ENCODE measurements around the gene PTCRA. TPM values are rescaled to one million over a fixed set of nuclear protein-coding genes. Genes with fewer than 3 reads are reported as not detected.

PTCRA gene
- polyA plus RNA-seq, 3 donors = 0.27 to 0.83 (median 0.55) TPM

DNA sequence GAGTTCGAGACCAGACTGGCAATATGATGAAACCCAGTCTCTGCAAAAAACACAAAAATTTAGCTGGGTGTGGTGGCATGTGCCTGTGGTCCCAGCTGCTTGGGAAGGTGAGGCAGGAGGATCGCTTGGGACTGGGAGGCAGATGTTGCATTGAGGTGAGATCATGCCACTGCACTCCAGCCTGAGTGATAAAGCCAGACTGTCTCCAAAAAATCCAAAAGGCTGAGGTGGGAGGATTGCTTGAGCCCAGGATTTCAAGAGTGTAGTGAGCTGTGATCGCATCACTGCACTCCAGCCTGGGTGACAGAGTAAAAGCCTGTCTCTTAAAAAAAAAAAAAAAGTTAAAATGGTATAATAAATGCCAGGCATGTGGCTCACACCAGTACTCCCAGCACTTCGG lies 1.3 kb upstream of the PTCRA start:
- no peaks in the 10 kb centered on the region for H4K20me1 ChIP-seq (ENCODE audit: insufficient read depth, low read length)
- H3K27ac Mint-ChIP-seq = no peak overlapping the region
- H3K9me3 Mint-ChIP-seq = peaks cover 0 to 7% (median 0%) of the 10 kb centered on the region in 7 donors

DNA sequence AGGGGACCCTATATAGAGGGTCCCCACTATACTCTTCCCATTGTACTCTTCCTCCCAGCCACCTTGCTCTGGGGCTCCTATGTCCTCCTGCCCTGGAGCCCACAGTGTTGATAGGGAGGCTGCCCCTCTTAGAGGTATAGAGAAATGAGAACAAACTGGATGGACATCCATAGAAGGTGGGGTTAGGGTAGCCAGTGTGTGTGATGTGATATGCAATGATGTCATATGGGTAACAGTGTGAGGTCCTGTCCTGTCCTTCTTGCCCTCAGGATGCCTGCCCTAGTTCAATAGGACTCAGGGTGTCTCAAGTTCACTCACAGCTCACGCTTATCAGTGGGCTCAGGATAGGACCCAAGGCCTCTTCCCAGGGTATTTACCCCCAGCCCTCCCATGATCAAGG lies 435 bp downstream of the PTCRA start:
- no peak overlapping the region for H3K4me3 Mint-ChIP-seq
- Histone ChIP-seq H3K36me3 (replicated peaks in 1 of 2; ENCODE audit: control insufficient read depth in 1 of 2, insufficient read depth in 2 of 2, low read length in 2 of 2) (no peaks in the 10 kb centered on the region), H3K9ac (ENCODE audit: insufficient read depth, low read length, poor library complexity, severe bottlenecking) (no peak overlapping the region), H3K9me3 (replicated peaks in 1 of 2; ENCODE audit: control insufficient read depth in 1 of 2, insufficient read depth in 1 of 2, low read length in 2 of 2) (no peaks in the 10 kb centered on the region), H3K4me2 (replicated peaks; ENCODE audit: extremely low read depth, low read length, poor library complexity, severe bottlenecking) (no peak overlapping the region), H3K4me1 (ENCODE audit: control insufficient read depth in 1 of 2, insufficient read depth in 2 of 2, low read length in 2 of 2) (peaks cover 6 to 7% of the 10 kb centered on the region in 2 donors), H3K27ac (ENCODE audit: low read depth in 1 of 2, low read length in 2 of 2) (no peak overlapping the region), H3K4me3 (replicated peaks in 1 of 3; ENCODE audit: low read depth in 2 of 3, low read length in 3 of 3) (no peak overlapping the region), H4K20me1 (ENCODE audit: insufficient read depth, low read length) (no peaks in the 10 kb centered on the region), H3K79me2 (ENCODE audit: insufficient read depth, low read length) (no peaks in the 10 kb centered on the region), H2AFZ (ENCODE audit: insufficient read depth, low read depth, low read length, poor library complexity, severe bottlenecking) (no peak overlapping the region), H3K27me3 (ENCODE audit: control insufficient read depth in 2 of 2, insufficient read depth in 2 of 2, low read length in 2 of 2) (peaks cover 0 to 1% of the 10 kb centered on the region in 2 donors)
- peaks cover 0 to 4% (median 0%) of the 10 kb centered on the region in 7 donors for H3K9me3 Mint-ChIP-seq
- H3K27me3 Mint-ChIP-seq (ENCODE audit: low read depth in 3 of 3) = peaks cover 5 to 22% (median 18%) of the 10 kb centered on the region in 3 donors
- peak overlapping the region in 1 of 7 donors; percentile 66 for H3K27ac Mint-ChIP-seq
- no peak for DNase-seq
- peaks cover 1% of the 10 kb centered on the region for H3K4me1 Mint-ChIP-seq
- TF ChIP-seq, protein P1, sequence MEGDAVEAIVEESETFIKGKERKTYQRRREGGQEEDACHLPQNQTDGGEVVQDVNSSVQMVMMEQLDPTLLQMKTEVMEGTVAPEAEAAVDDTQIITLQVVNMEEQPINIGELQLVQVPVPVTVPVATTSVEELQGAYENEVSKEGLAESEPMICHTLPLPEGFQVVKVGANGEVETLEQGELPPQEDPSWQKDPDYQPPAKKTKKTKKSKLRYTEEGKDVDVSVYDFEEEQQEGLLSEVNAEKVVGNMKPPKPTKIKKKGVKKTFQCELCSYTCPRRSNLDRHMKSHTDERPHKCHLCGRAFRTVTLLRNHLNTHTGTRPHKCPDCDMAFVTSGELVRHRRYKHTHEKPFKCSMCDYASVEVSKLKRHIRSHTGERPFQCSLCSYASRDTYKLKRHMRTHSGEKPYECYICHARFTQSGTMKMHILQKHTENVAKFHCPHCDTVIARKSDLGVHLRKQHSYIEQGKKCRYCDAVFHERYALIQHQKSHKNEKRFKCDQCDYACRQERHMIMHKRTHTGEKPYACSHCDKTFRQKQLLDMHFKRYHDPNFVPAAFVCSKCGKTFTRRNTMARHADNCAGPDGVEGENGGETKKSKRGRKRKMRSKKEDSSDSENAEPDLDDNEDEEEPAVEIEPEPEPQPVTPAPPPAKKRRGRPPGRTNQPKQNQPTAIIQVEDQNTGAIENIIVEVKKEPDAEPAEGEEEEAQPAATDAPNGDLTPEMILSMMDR (IDR thresholded peaks at IDR 0.05) = no peak
- no peaks in the 10 kb centered on the region for H3K36me3 Mint-ChIP-seq
- whole genome bisulfite sequencing (ENCODE audit: insufficient coverage) = no CpG with 5 or more reads among the region's 1 CpG
- intact Hi-C loops (cut with micrococcal nuclease) = no loop called here

More for the DNA sequence above, 1.3 kb upstream of the PTCRA start:
- H3K4me3 ChIP-seq (replicated peaks in 1 of 3; ENCODE audit: low read depth in 2 of 3, low read length in 3 of 3) = no peak overlapping the region
- no peak overlapping the region for H3K27ac ChIP-seq (ENCODE audit: low read depth in 1 of 2, low read length in 2 of 2)
- TF ChIP-seq, protein P1 (IDR thresholded peaks at IDR 0.05) = no peak
- H3K4me2 ChIP-seq (replicated peaks; ENCODE audit: extremely low read depth, low read length, poor library complexity, severe bottlenecking) = no peak overlapping the region
- no peak for DNase-seq
- Mint-ChIP-seq H3K4me3 (peak overlapping the region in 1 of 2 donors; percentile 53), H3K4me1 (peaks cover 4% of the 10 kb centered on the region), H3K36me3 (no peaks in the 10 kb centered on the region), H3K27me3 (ENCODE audit: low read depth in 3 of 3) (peaks cover 5 to 23% (median 20%) of the 10 kb centered on the region in 3 donors)
- H3K27me3 ChIP-seq (ENCODE audit: control insufficient read depth in 2 of 2, insufficient read depth in 2 of 2, low read length in 2 of 2) = peaks cover 0 to 2% of the 10 kb centered on the region in 2 donors
- H3K9me3 ChIP-seq (replicated peaks in 1 of 2; ENCODE audit: control insufficient read depth in 1 of 2, insufficient read depth in 1 of 2, low read length in 2 of 2) = no peaks in the 10 kb centered on the region
- H3K79me2 ChIP-seq (ENCODE audit: insufficient read depth, low read length) = no peaks in the 10 kb centered on the region
- no peak overlapping the region for H3K9ac ChIP-seq (ENCODE audit: insufficient read depth, low read length, poor library complexity, severe bottlenecking)
- intact Hi-C loops (cut with micrococcal nuclease) = no loop called here
- no peaks in the 10 kb centered on the region for H3K36me3 ChIP-seq (replicated peaks in 1 of 2; ENCODE audit: control insufficient read depth in 1 of 2, insufficient read depth in 2 of 2, low read length in 2 of 2)
- H2AFZ ChIP-seq (ENCODE audit: insufficient read depth, low read depth, low read length, poor library complexity, severe bottlenecking) = no peak overlapping the region
- 97% methylated on average over 3 of the region's 4 CpGs for WGBS (ENCODE audit: insufficient coverage)
- H3K4me1 ChIP-seq (ENCODE audit: control insufficient read depth in 1 of 2, insufficient read depth in 2 of 2, low read length in 2 of 2) = peaks cover 7% of the 10 kb centered on the region in 2 donors
